ENCODE data around the gene PI4KA.

GRCh38 chr22:20666560-20666959, 192.1 kb downstream of the PI4KA start:
- TF ChIP-seq CTCF (IDR thresholded peaks at IDR 0.05) = no peak
- TF ChIP-seq POLR2A (IDR thresholded peaks at IDR 0.05; ENCODE audit: low read depth) = no peak
- TF ChIP-seq EP300 (IDR thresholded peaks at IDR 0.05) = no peak
- TF ChIP-seq POLR2AphosphoS5 (IDR thresholded peaks at IDR 0.05) = no peak

All from esophagus muscularis mucosa (tissue), 4 donors.